H9 (cell line): ENCODE data around the gene LEMD3. TPM values are rescaled to one million over a fixed set of nuclear protein-coding genes. Genes with fewer than 3 reads are reported as not detected.

Experiments used
- DNase-seq: peaks from one replicate; pipeline ENCODE4 v3.0.0-alpha.2; 2017
- H2AFZ ChIP-seq: one replicate; pipeline ENCODE4 v1.6.1; 2013; ENCODE audit warnings: mild to moderate bottlenecking, low read length, control low read depth, moderate library complexity
- H2AK5ac ChIP-seq: 2 replicates; pipeline ENCODE4 v1.6.1; 2013; ENCODE audit warnings: low read length, control low read depth, mixed read lengths; ENCODE audit not compliant: insufficient read length
- H2BK120ac ChIP-seq: one replicate; pipeline ENCODE4 v1.6.1; 2013; ENCODE audit warnings: low read depth, mild to moderate bottlenecking, low read length, control low read depth, inconsistent platforms; ENCODE audit not compliant: poor library complexity, severe bottlenecking
- H2BK12ac ChIP-seq: 2 replicates; pipeline ENCODE4 v1.6.1; 2013; ENCODE audit warnings: low read length, control low read depth, mixed read lengths, low read depth; ENCODE audit not compliant: insufficient read length
- H2BK15ac ChIP-seq: 2 replicates; pipeline ENCODE4 v1.6.1; 2013; ENCODE audit warnings: low read depth, low read length, control low read depth
- H2BK20ac ChIP-seq: one replicate; pipeline ENCODE4 v1.6.1; 2013; ENCODE audit warnings: low read depth, mild to moderate bottlenecking, low read length, control low read depth, inconsistent platforms; ENCODE audit not compliant: poor library complexity, severe bottlenecking
- H2BK5ac ChIP-seq: 2 replicates; pipeline ENCODE4 v1.6.1; 2013; ENCODE audit warnings: low read length, control low read depth, mixed read lengths; ENCODE audit not compliant: insufficient read length
- H3K14ac ChIP-seq: 2 replicates; pipeline ENCODE4 v1.6.1; 2013; ENCODE audit warnings: low read length, control low read depth; ENCODE audit not compliant: insufficient read depth
- H3K18ac ChIP-seq: 2 replicates; pipeline ENCODE4 v1.6.1; 2013; ENCODE audit warnings: low read depth, mild to moderate bottlenecking, mixed read lengths, low read length, control low read depth; ENCODE audit not compliant: insufficient read length
- H3K23ac ChIP-seq: 2 replicates; pipeline ENCODE4 v1.6.1; 2013; ENCODE audit warnings: low read length, control low read depth, mixed read lengths, low read depth; ENCODE audit not compliant: insufficient read length
- H3K23me2 ChIP-seq: 2 replicates; pipeline ENCODE4 v1.6.1; 2013; ENCODE audit warnings: low read depth, mild to moderate bottlenecking, mixed read lengths, low read length, control low read depth; ENCODE audit not compliant: insufficient read length, poor library complexity, severe bottlenecking
- H3K27ac ChIP-seq: 2 replicates; pipeline ENCODE4 v1.5.1; 2013; ENCODE audit warnings: low read length, control low read depth, mixed read lengths, low read depth; ENCODE audit not compliant: insufficient read length
- H3K27me3 ChIP-seq: 2 replicates; pipeline ENCODE4 v1.6.1; 2013; ENCODE audit warnings: low read length, control low read depth, inconsistent platforms; ENCODE audit not compliant: insufficient read depth
- H3K4ac ChIP-seq: 2 replicates; pipeline ENCODE4 v1.6.1; 2013; ENCODE audit warnings: low read depth, mild to moderate bottlenecking, control low read depth, inconsistent platforms, low read length, moderate library complexity
- H3K4me1 ChIP-seq: 2 replicates; pipeline ENCODE4 v1.6.1; 2013; ENCODE audit warnings: low read length, control low read depth, inconsistent platforms; ENCODE audit not compliant: insufficient read depth
- H3K4me2 ChIP-seq: 2 replicates; pipeline ENCODE4 v1.6.1; 2013; ENCODE audit warnings: low read length, control low read depth, mixed read lengths; ENCODE audit not compliant: insufficient read length, insufficient read depth
- H3K56ac ChIP-seq: 2 replicates; pipeline ENCODE4 v1.6.1; 2013; ENCODE audit warnings: low read depth, mild to moderate bottlenecking, mixed read lengths, low read length, control low read depth; ENCODE audit not compliant: insufficient read length
- H3K79me1 ChIP-seq: 2 replicates; pipeline ENCODE4 v1.6.1; 2013; ENCODE audit warnings: low read depth, mild to moderate bottlenecking, moderate library complexity, low read length, control low read depth, inconsistent platforms; ENCODE audit not compliant: insufficient read depth, poor library complexity, severe bottlenecking
- H3K79me2 ChIP-seq: 2 replicates; pipeline ENCODE4 v1.6.1; 2013; ENCODE audit warnings: low read length, control low read depth, inconsistent platforms; ENCODE audit not compliant: insufficient read depth
- H3K9ac ChIP-seq: 2 replicates; pipeline ENCODE4 v1.6.1; 2013; ENCODE audit warnings: low read length, control low read depth, mixed read lengths; ENCODE audit not compliant: insufficient read length; ENCODE audit errors: extremely low read depth
- H3K9me3 ChIP-seq: one replicate; pipeline ENCODE4 v1.6.1; 2013; ENCODE audit warnings: low read depth, low read length, inconsistent platforms; ENCODE audit not compliant: control insufficient read depth
- H3T11ph ChIP-seq: one replicate; pipeline ENCODE4 v1.6.1; 2013; ENCODE audit warnings: mild to moderate bottlenecking, low read length, control low read depth, inconsistent platforms
- H4K20me1 ChIP-seq: one replicate; pipeline ENCODE4 v1.6.1; 2013; ENCODE audit not compliant: control insufficient read depth, insufficient read length, insufficient read depth
- H4K5ac ChIP-seq: 2 replicates; pipeline ENCODE4 v1.6.1; 2013; ENCODE audit warnings: low read depth, mild to moderate bottlenecking, mixed read lengths, low read length, control low read depth; ENCODE audit not compliant: insufficient read length
- H4K8ac ChIP-seq: replicated peaks from 2 replicates; pipeline ENCODE4 v1.6.1; 2013; ENCODE audit warnings: low read length, control low read depth, mixed read lengths, low read depth; ENCODE audit not compliant: insufficient read length
- H4K91ac ChIP-seq: 2 replicates; pipeline ENCODE4 v1.6.1; 2013; ENCODE audit warnings: low read depth, mild to moderate bottlenecking, moderate library complexity, mixed read lengths, low read length, control low read depth; ENCODE audit not compliant: insufficient read length
- H3K27ac Mint-ChIP-seq, 3 experiments: 2 replicates in 2 of 3; 3 replicates in 1 of 3; pipeline ENCODE4 v1.8.0; 2020 to 2021; ENCODE audit warnings: mixed read lengths in 3 of 3, mild to moderate bottlenecking in 1 of 3, moderate library complexity in 1 of 3
- H3K27me3 Mint-ChIP-seq: 2 replicates; pipeline ENCODE4 v1.8.0; 2021; ENCODE audit warnings: low read depth, mild to moderate bottlenecking, moderate library complexity, mixed read lengths
- H3K36me3 Mint-ChIP-seq, 3 experiments: 2 replicates in 2 of 3; 3 replicates in 1 of 3; pipeline ENCODE4 v1.8.0; 2020 to 2021; ENCODE audit warnings: low read depth in 3 of 3, mixed read lengths in 3 of 3; ENCODE audit not compliant: insufficient read depth in 1 of 3
- H3K4me1 Mint-ChIP-seq, 2 experiments: 2 replicates each; pipeline ENCODE4 v1.8.0; 2020; ENCODE audit warnings: mixed read lengths in 2 of 2
- H3K4me3 Mint-ChIP-seq, 2 experiments: 2 replicates in 1 of 2; 3 replicates in 1 of 2; pipeline ENCODE4 v1.8.0; 2020 to 2021; ENCODE audit warnings: mild to moderate bottlenecking in 2 of 2, mixed read lengths in 2 of 2, moderate library complexity in 1 of 2
- H3K9me3 Mint-ChIP-seq, 2 experiments: 2 replicates in 1 of 2; 3 replicates in 1 of 2; pipeline ENCODE4 v1.8.0; 2020; ENCODE audit warnings: mild to moderate bottlenecking in 2 of 2, mixed read lengths in 2 of 2, moderate library complexity in 1 of 2
- CTCF ChIP-seq: fragments of 200-600 bp; sonication (generic); conservative IDR thresholded peaks from 3 replicates; pipeline ENCODE4 v1.8.0; 2021; ENCODE audit warnings: antibody characterized with exemption, mild to moderate bottlenecking
- WGBS: extraction: QIAGEN DNeasy Blood & Tissue Kit; methylation state at CpG from one replicate; pipeline ENCODE4 v1.1.7; 2013; ENCODE audit warnings: missing lambda C conversion rate, low lambda C conversion rate, mixed read lengths; ENCODE audit not compliant: insufficient read length; ENCODE audit errors: extremely low coverage; 5-methylcytosine and 5-hydroxymethylcytosine counted together
- total RNA-seq: library from RNA; stranded (reverse); gene quantifications from 2 replicates; pipeline ENCODE4 v1.2.1, GENCODE V29; 2021

LEMD3 gene
- total RNA-seq, 1 experiment from 2014 or later: 38.1 TPM

- no peaks in the 10 kb centered on the region for H3K23me2 ChIP-seq
- Mint-ChIP-seq H3K27me3 (no peaks in the 10 kb centered on the region), H3K36me3 (peaks cover 27 to 33% (median 30%) of the 10 kb centered on the region in 3 experiments), H3K4me1 (peaks cover 3 to 5% of the 10 kb centered on the region in 2 experiments), H3K27ac (no peak overlapping the region), H3K4me3 (no peak overlapping the region), H3K9me3 (peaks cover 21 to 24% of the 10 kb centered on the region in 2 experiments)
- no peak overlapping the region for H2BK120ac ChIP-seq
- H3K79me1 ChIP-seq: no peaks in the 10 kb centered on the region
- no peak overlapping the region for H3K9ac ChIP-seq
- H4K91ac ChIP-seq: no peak overlapping the region
- H2BK12ac ChIP-seq: no peak overlapping the region
- H3K4me2 ChIP-seq: no peak overlapping the region
- no peak overlapping the region for H3K4ac ChIP-seq
- no peaks in the 10 kb centered on the region for H3K79me2 ChIP-seq
- no peak overlapping the region for H2BK5ac ChIP-seq
- H3K9me3 ChIP-seq: no peaks in the 10 kb centered on the region
- no peak overlapping the region for H3K56ac ChIP-seq
- no peak overlapping the region for H3T11ph ChIP-seq
- H4K5ac ChIP-seq: no peak overlapping the region
- H2BK15ac ChIP-seq: no peak overlapping the region
- no peak overlapping the region for H3K27ac ChIP-seq
- no peak overlapping the region for H4K8ac ChIP-seq
- no CpG with 5 or more reads among the region's 3 CpGs for WGBS
- no peak for DNase-seq
- H2AFZ ChIP-seq: no peak overlapping the region
- H3K18ac ChIP-seq: no peak overlapping the region
- no peaks in the 10 kb centered on the region for H3K27me3 ChIP-seq
- TF ChIP-seq CTCF: peak; percentile 65
- no peak overlapping the region for H3K14ac ChIP-seq
- no peaks in the 10 kb centered on the region for H4K20me1 ChIP-seq
- H2AK5ac ChIP-seq: no peak overlapping the region
- no peak overlapping the region for H3K23ac ChIP-seq
- H2BK20ac ChIP-seq: no peak overlapping the region
- no peaks in the 10 kb centered on the region for H3K4me1 ChIP-seq
Observed at GRCh38 chr12:65232476-65233077, 63.2 kb downstream of the LEMD3 start.
